ENCODE data around the gene NAGA.

NAGA gene

GRCh38 chr22:42101199-42101598 lies 30.6 kb upstream of the NAGA start:
- Histone ChIP-seq H3K18ac (ENCODE audit: low read length) (no peak overlapping the region), H4K12ac (ENCODE audit: low read depth, low read length) (no peak overlapping the region), H2AK5ac (ENCODE audit: low read length) (no peak overlapping the region), H2BK120ac (ENCODE audit: insufficient read depth, low read length, poor library complexity) (no peak overlapping the region), H3K4ac (ENCODE audit: low read depth, low read length) (no peak overlapping the region), H3K4me2 (ENCODE audit: low read length) (no peak overlapping the region), H2BK5ac (ENCODE audit: low read depth, low read length, poor library complexity) (no peak overlapping the region), H3K9ac (ENCODE audit: low read length) (no peak overlapping the region), H3K4me3 (ENCODE audit: low read depth, low read length) (no peak overlapping the region), H4K91ac (ENCODE audit: low read depth, low read length) (no peak overlapping the region), H3K79me2 (ENCODE audit: control insufficient read depth, insufficient read depth, low read length, poor library complexity) (no peaks in the 10 kb centered on the region), H3K4me1 (ENCODE audit: control insufficient read depth in 1 of 2, insufficient read depth in 2 of 2, low read length in 2 of 2) (no peaks in the 10 kb centered on the region), H3K79me1 (ENCODE audit: low read length) (no peaks in the 10 kb centered on the region), H3K9me3 (ENCODE audit: insufficient read depth, low read depth, low read length) (peaks cover 15% of the 10 kb centered on the region), H3K23ac (ENCODE audit: low read length) (no peak overlapping the region), H3K27me3 (ENCODE audit: insufficient read depth, low read length) (no peaks in the 10 kb centered on the region), H2BK12ac (ENCODE audit: low read length) (no peak overlapping the region), H4K8ac (ENCODE audit: low read depth, low read length) (no peak overlapping the region), H2AFZ (ENCODE audit: insufficient read depth, low read length, poor library complexity) (no peak overlapping the region), H3K27ac (ENCODE audit: low read depth, low read length) (no peak overlapping the region), H3K14ac (ENCODE audit: low read length) (no peak overlapping the region), H3K36me3 (ENCODE audit: control insufficient read depth in 1 of 2, insufficient read depth in 2 of 2, low read length in 2 of 2) (no peaks in the 10 kb centered on the region)
- no CpG with 5 or more reads among the region's 3 CpGs for WGBS (ENCODE audit: extremely low coverage, insufficient coverage, insufficient read length)
- no peak for DNase-seq

GRCh38 chr22:42091455-42091782 lies 20.8 kb upstream of the NAGA start:
- Histone ChIP-seq H4K12ac (ENCODE audit: low read depth, low read length) (peak overlapping the region; percentile 37), H3K4me1 (ENCODE audit: control insufficient read depth in 1 of 2, insufficient read depth in 2 of 2, low read length in 2 of 2) (peaks cover 5 to 6% of the 10 kb centered on the region in 2 experiments), H3K4me2 (ENCODE audit: low read length) (peak overlapping the region; percentile 97), H3K27ac (ENCODE audit: low read depth, low read length) (no peak overlapping the region), H3K27me3 (ENCODE audit: insufficient read depth, low read length) (no peaks in the 10 kb centered on the region), H3K36me3 (ENCODE audit: control insufficient read depth in 1 of 2, insufficient read depth in 2 of 2, low read length in 2 of 2) (peaks cover 1 to 4% of the 10 kb centered on the region in 2 experiments), H3K4ac (ENCODE audit: low read depth, low read length) (no peak overlapping the region), H3K79me2 (ENCODE audit: control insufficient read depth, insufficient read depth, low read length, poor library complexity) (peaks cover 6% of the 10 kb centered on the region), H2BK120ac (ENCODE audit: insufficient read depth, low read length, poor library complexity) (no peak overlapping the region), H2AK5ac (ENCODE audit: low read length) (no peak overlapping the region), H2AFZ (ENCODE audit: insufficient read depth, low read length, poor library complexity) (no peak overlapping the region), H3K4me3 (ENCODE audit: low read depth, low read length) (no peak overlapping the region), H3K9ac (ENCODE audit: low read length) (peak overlapping the region; percentile 74), H3K79me1 (ENCODE audit: low read length) (no peaks in the 10 kb centered on the region), H4K91ac (ENCODE audit: low read depth, low read length) (no peak overlapping the region), H3K23ac (ENCODE audit: low read length) (no peak overlapping the region), H3K9me3 (ENCODE audit: insufficient read depth, low read depth, low read length) (peaks cover 2% of the 10 kb centered on the region), H3K18ac (ENCODE audit: low read length) (no peak overlapping the region), H2BK5ac (ENCODE audit: low read depth, low read length, poor library complexity) (no peak overlapping the region), H2BK12ac (ENCODE audit: low read length) (no peak overlapping the region), H4K8ac (ENCODE audit: low read depth, low read length) (no peak overlapping the region), H3K14ac (ENCODE audit: low read length) (no peak overlapping the region)
- no CpG with 5 or more reads among the region's 7 CpGs for WGBS (ENCODE audit: extremely low coverage, insufficient coverage, insufficient read length)
- DNase-seq, result no peak

- H4K8ac ChIP-seq (ENCODE audit: low read depth, low read length), result peak within 1 kb of the TSS; percentile 68
- H2BK12ac ChIP-seq (ENCODE audit: low read length), result no peak within 1 kb of the TSS
- H3K27me3 ChIP-seq (ENCODE audit: insufficient read depth, low read length), result no peaks in the 10 kb centered on the region
- H3K4me2 ChIP-seq (ENCODE audit: low read length), result peak within 1 kb of the TSS; percentile 97
- peaks cover 5 to 6% of the 10 kb centered on the region in 2 experiments for H3K4me1 ChIP-seq (ENCODE audit: control insufficient read depth in 1 of 2, insufficient read depth in 2 of 2, low read length in 2 of 2)
- H3K27ac ChIP-seq (ENCODE audit: low read depth, low read length), result peak within 1 kb of the TSS; percentile 60
- DNase-seq, result peak; percentile 100
- peaks cover 6% of the 10 kb centered on the region for H3K79me2 ChIP-seq (ENCODE audit: control insufficient read depth, insufficient read depth, low read length, poor library complexity)
- peak within 1 kb of the TSS; percentile 12 for H2BK120ac ChIP-seq (ENCODE audit: insufficient read depth, low read length, poor library complexity)
- peak within 1 kb of the TSS; percentile 97 for H3K4me3 ChIP-seq (ENCODE audit: low read depth, low read length)
- no CpG with 5 or more reads among the region's 71 CpGs for WGBS (ENCODE audit: extremely low coverage, insufficient coverage, insufficient read length)
- H3K79me1 ChIP-seq (ENCODE audit: low read length), result no peaks in the 10 kb centered on the region
- H3K4ac ChIP-seq (ENCODE audit: low read depth, low read length), result peak within 1 kb of the TSS; percentile 80
- H3K23ac ChIP-seq (ENCODE audit: low read length), result no peak within 1 kb of the TSS
- H2AK5ac ChIP-seq (ENCODE audit: low read length), result no peak within 1 kb of the TSS
- peak within 1 kb of the TSS; percentile 8 for H4K91ac ChIP-seq (ENCODE audit: low read depth, low read length)
- peaks cover 1 to 10% of the 10 kb centered on the region in 2 experiments for H3K36me3 ChIP-seq (ENCODE audit: control insufficient read depth in 1 of 2, insufficient read depth in 2 of 2, low read length in 2 of 2)
- H2BK5ac ChIP-seq (ENCODE audit: low read depth, low read length, poor library complexity), result peak within 1 kb of the TSS; percentile 4
- H3K14ac ChIP-seq (ENCODE audit: low read length), result peak within 1 kb of the TSS; percentile 18
- H3K18ac ChIP-seq (ENCODE audit: low read length), result peak within 1 kb of the TSS; percentile 95
- H4K12ac ChIP-seq (ENCODE audit: low read depth, low read length), result peak within 1 kb of the TSS; percentile 38
- peak within 1 kb of the TSS; percentile 97 for H3K9ac ChIP-seq (ENCODE audit: low read length)
- peak within 1 kb of the TSS; percentile 69 for H2AFZ ChIP-seq (ENCODE audit: insufficient read depth, low read length, poor library complexity)
- peaks cover 2% of the 10 kb centered on the region for H3K9me3 ChIP-seq (ENCODE audit: insufficient read depth, low read depth, low read length)
These were observed 20.2 kb upstream of the NAGA start, which contains the start of gene NDUFA6 for GRCh38 chr22:42090596-42091454. NDUFA6 (minus strand) TSS chr22:42090772; CDS start chr22:42090744, 28 bp downstream.

GRCh38 chr22:42086051-42086450 lies 15.4 kb upstream of the NAGA start:
- H2BK5ac ChIP-seq (ENCODE audit: low read depth, low read length, poor library complexity), result no peak overlapping the region
- no peak overlapping the region for H2AK5ac ChIP-seq (ENCODE audit: low read length)
- H3K4ac ChIP-seq (ENCODE audit: low read depth, low read length), result no peak overlapping the region
- no peak overlapping the region for H3K18ac ChIP-seq (ENCODE audit: low read length)
- no peak overlapping the region for H3K4me3 ChIP-seq (ENCODE audit: low read depth, low read length)
- H4K8ac ChIP-seq (ENCODE audit: low read depth, low read length), result no peak overlapping the region
- H3K4me2 ChIP-seq (ENCODE audit: low read length), result no peak overlapping the region
- no peak overlapping the region for H3K9ac ChIP-seq (ENCODE audit: low read length)
- H4K91ac ChIP-seq (ENCODE audit: low read depth, low read length), result no peak overlapping the region
- no peak for DNase-seq
- peaks cover 10 to 29% of the 10 kb centered on the region in 2 experiments for H3K36me3 ChIP-seq (ENCODE audit: control insufficient read depth in 1 of 2, insufficient read depth in 2 of 2, low read length in 2 of 2)
- no peak overlapping the region for H2BK120ac ChIP-seq (ENCODE audit: insufficient read depth, low read length, poor library complexity)
- H3K27ac ChIP-seq (ENCODE audit: low read depth, low read length), result no peak overlapping the region
- H2BK12ac ChIP-seq (ENCODE audit: low read length), result no peak overlapping the region
- no peak overlapping the region for H2AFZ ChIP-seq (ENCODE audit: insufficient read depth, low read length, poor library complexity)
- no peak overlapping the region for H3K23ac ChIP-seq (ENCODE audit: low read length)
- H3K9me3 ChIP-seq (ENCODE audit: insufficient read depth, low read depth, low read length), result peaks cover 2% of the 10 kb centered on the region
- H3K14ac ChIP-seq (ENCODE audit: low read length), result no peak overlapping the region
- H3K4me1 ChIP-seq (ENCODE audit: control insufficient read depth in 1 of 2, insufficient read depth in 2 of 2, low read length in 2 of 2), result peaks cover under 1 to 2% of the 10 kb centered on the region in 2 experiments
- no CpG with 5 or more reads among the region's 6 CpGs for WGBS (ENCODE audit: extremely low coverage, insufficient coverage, insufficient read length)
- no peak overlapping the region for H4K12ac ChIP-seq (ENCODE audit: low read depth, low read length)
- H3K79me2 ChIP-seq (ENCODE audit: control insufficient read depth, insufficient read depth, low read length, poor library complexity), result peaks cover 6% of the 10 kb centered on the region
- no peaks in the 10 kb centered on the region for H3K27me3 ChIP-seq (ENCODE audit: insufficient read depth, low read length)
- H3K79me1 ChIP-seq (ENCODE audit: low read length), result no peaks in the 10 kb centered on the region
